Measurements from ENCODE around the gene BLTP1.
A peak's percentile ranks its signal among the peaks of the same experiment; 100 is the strongest.
"Not testable (repeated sequence)": the region's sequence is repeated elsewhere in the genome, so short reads cannot be mapped to it uniquely, and the experiment has no call there.

Gene BLTP1

GRCh38 chr4:122151982-122152710 lies at the start of gene BLTP1:
Gene BLTP1, plus strand, starts transcription at chr4:122152331. Its CDS starts 18,317 bp downstream, at chr4:122170648.
- peak; percentile 86 for DNase-seq

GRCh38 chr4:122104184-122104583 lies 47.9 kb upstream of the BLTP1 start:
- no peak for DNase-seq

GRCh38 chr4:122107680-122108079 lies 44.5 kb upstream of the BLTP1 start:
- DNase-seq = no peak

- not testable (repeated sequence) for DNase-seq
Measured at GRCh38 chr4:122110304-122110703, 41.8 kb upstream of the BLTP1 start.

- peak; percentile 4 for DNase-seq
Measured at GRCh38 chr4:122117743-122118142, 34.4 kb upstream of the BLTP1 start.

- DNase-seq = no peak
Measured at GRCh38 chr4:122118243-122118642, 33.9 kb upstream of the BLTP1 start.

- DNase-seq = no peak
Measured at GRCh38 chr4:122119739-122120138, 32.4 kb upstream of the BLTP1 start.

- no peak for DNase-seq
Measured at GRCh38 chr4:122121593-122121992, 30.5 kb upstream of the BLTP1 start.

- no peak for DNase-seq
Measured at GRCh38 chr4:122122083-122122482, 30.0 kb upstream of the BLTP1 start.

GRCh38 chr4:122129061-122129460 lies 23.1 kb upstream of the BLTP1 start:
- no peak for DNase-seq

- no peak for DNase-seq
Measured at GRCh38 chr4:122131562-122132157, 20.5 kb upstream of the BLTP1 start.

- no peak for DNase-seq
Measured at GRCh38 chr4:122132891-122133290, 19.2 kb upstream of the BLTP1 start.

- no peak for DNase-seq
Measured at GRCh38 chr4:122139139-122139538, 13.0 kb upstream of the BLTP1 start.

GRCh38 chr4:122140834-122141233 lies 11.3 kb upstream of the BLTP1 start:
- no peak for DNase-seq

- DNase-seq = no peak
Measured at GRCh38 chr4:122142687-122143086, 9.4 kb upstream of the BLTP1 start.

- DNase-seq = no peak
Measured at GRCh38 chr4:122146652-122147051, 5.5 kb upstream of the BLTP1 start.

- DNase-seq = no peak
Measured at GRCh38 chr4:122150931-122151330, 1.2 kb upstream of the BLTP1 start.

GRCh38 chr4:122152711-122153226 lies 638 bp downstream of the BLTP1 start:
- DNase-seq = no peak

GRCh38 chr4:122156819-122157218 lies 4.7 kb downstream of the BLTP1 start:
- DNase-seq = no peak

GRCh38 chr4:122163301-122163700 lies 11.2 kb downstream of the BLTP1 start:
- no peak for DNase-seq

- DNase-seq = no peak
Measured at GRCh38 chr4:122163767-122164166, 11.6 kb downstream of the BLTP1 start.

GRCh38 chr4:122167369-122167768 lies 15.2 kb downstream of the BLTP1 start:
- no peak for DNase-seq

GRCh38 chr4:122170775-122171174 lies 18.6 kb downstream of the BLTP1 start:
- DNase-seq = no peak

- no peak for DNase-seq
Measured at GRCh38 chr4:122171323-122171722, 19.2 kb downstream of the BLTP1 start.

- DNase-seq = no peak
Measured at GRCh38 chr4:122172266-122172665, 20.1 kb downstream of the BLTP1 start.

All from activated CD4-positive, alpha-beta T cell treated with anti-CD3 and anti-CD28 coated beads, Interleukin-2, amount 50 U/mL, for 1 hour (primary cell).